IPS-11a (cell line): ENCODE results near the gene ADH1C.
"Not testable (repeated sequence)": the region's sequence is repeated elsewhere in the genome, so short reads cannot be mapped to it uniquely, and the experiment has no call there.

Experiments
- H3K4me3 ChIP-seq: one replicate; pipeline ENCODE4 v1.5.1; 2013; ENCODE audit warnings: low read depth, low read length, control low read depth

The ADH1C gene

DNA sequence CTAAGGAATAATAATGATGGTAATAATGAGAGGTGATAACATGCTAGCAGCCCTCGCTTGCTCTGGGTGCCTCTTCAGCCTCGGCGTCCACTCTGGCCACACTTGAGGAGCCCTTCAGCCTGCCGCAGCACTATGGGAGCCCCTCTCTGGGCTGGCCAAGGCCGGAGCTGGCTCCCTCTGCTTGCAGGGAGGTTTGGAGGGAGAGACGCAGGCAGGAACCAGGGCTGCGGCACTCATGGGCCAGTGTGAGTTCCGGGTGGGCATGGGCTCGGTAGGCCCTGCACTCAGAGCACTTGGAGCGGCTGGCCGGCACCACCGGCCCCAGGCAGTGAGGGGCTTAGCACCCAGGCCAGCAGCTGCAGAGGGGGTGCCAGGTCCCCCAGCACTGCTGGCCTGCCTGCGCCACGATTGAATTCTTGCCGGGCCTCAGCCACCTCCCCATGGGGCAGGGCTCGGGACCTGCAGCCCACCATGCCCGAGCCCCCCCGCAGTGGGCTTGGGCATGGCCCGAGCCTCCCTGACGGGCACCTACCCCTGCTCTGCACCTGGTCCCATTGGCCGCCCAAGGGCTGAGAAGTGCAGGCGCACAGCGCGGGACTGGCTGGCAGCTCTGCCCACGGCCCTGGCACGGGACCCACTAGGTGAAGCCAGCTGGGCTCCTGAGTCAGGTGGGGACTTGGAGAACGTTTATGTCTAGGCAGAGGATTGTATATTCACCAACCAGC, 7.1 kb upstream of the ADH1C start:
- no peak overlapping the region for H3K4me3 ChIP-seq

GRCh38 chr4:99357948-99358347, 5.4 kb upstream of the ADH1C start:
- H3K4me3 ChIP-seq, result no peak overlapping the region

DNA sequence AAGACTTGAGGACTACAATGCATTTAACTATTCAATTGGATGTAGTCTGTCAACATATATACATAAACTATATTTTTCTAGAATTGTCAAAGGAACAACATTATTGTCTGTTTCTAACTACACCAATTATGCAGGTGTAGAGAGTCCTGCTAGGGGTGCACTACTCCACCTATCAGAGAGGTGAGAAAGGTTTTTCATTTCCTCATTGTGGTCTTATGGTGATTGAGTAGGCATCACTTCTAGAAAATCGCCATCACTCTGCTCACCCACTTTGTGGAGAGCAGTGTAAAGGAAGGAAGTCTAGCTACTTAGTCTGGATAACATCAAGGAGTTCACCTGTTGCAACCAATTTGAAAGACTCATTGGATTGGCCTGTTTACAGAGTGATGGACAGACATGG, 4.4 kb upstream of the ADH1C start:
- no peak overlapping the region for H3K4me3 ChIP-seq

GRCh38 chr4:99356149-99356548, 3.6 kb upstream of the ADH1C start:
- H3K4me3 ChIP-seq, result not testable (repeated sequence)

- H3K4me3 ChIP-seq, result no peak overlapping the region
Measured at GRCh38 chr4:99351487-99351886, 1.1 kb downstream of the ADH1C start.

DNA sequence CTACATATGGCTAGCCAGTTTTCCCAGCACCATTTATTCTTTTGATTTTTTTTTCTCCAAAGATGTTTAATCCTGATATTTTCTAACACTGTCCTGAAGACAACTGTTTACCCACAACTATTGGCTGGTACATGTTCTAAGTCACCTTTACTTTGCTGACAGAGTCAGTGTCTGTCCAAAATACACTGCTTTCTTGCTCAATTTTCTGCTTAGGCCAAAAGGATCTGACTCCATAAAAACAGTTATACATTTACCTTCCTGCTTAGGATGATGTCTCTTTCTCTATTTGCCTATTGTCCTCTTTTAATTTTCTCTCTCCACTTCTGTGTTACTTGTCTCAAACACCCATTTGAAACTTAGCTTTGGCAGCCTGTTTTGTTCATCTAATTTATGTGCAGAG, 3.2 kb downstream of the ADH1C start:
- H3K4me3 ChIP-seq, result no peak overlapping the region

GRCh38 chr4:99342624-99343023, 9.9 kb downstream of the ADH1C start:
- not testable (repeated sequence) for H3K4me3 ChIP-seq

DNA sequence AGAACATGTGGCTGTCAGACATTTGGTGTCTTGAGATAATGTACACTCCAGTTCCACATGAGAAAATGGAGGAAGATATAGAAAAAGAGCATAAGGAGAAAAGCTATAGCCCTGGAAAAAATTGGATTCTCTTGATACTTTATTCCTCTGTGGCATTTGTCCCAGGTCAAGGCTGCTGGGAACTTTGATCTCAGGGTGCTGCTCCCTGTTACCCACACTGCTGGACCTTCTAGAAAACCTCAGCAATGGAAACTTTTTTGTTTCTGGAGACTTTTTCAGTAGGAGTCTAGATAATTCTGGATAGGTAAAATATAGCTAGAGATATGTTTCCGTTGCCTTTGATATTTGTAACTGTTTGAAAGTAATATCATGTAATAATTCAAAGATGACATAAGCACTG, 11.1 kb downstream of the ADH1C start:
- H3K4me3 ChIP-seq, result no peak overlapping the region

GRCh38 chr4:99339172-99339571, 13.4 kb downstream of the ADH1C start:
- H3K4me3 ChIP-seq, result no peak overlapping the region

- no peak overlapping the region for H3K4me3 ChIP-seq
Measured at GRCh38 chr4:99336553-99336952, 16.0 kb downstream of the ADH1C start.

DNA sequence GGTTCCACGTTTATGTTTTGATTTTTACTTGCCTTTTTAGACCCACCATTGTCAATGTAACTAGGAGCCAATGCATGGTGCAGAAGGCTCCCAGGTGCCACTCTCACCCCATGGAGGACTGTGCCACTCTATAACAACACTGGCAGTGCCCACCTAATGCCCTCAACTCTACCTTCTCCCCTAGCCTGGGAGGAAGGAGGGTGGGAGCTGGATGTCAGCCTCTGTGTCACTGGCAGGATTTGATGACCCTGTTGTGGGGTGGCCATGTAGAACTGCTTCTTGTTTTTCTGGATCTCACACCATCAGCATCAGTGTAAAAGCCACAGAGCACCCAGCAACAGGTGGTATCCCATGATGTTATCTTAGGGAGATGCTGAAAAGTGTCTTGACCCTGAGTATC, 17.7 kb downstream of the ADH1C start:
- H3K4me3 ChIP-seq, result no peak overlapping the region

DNA sequence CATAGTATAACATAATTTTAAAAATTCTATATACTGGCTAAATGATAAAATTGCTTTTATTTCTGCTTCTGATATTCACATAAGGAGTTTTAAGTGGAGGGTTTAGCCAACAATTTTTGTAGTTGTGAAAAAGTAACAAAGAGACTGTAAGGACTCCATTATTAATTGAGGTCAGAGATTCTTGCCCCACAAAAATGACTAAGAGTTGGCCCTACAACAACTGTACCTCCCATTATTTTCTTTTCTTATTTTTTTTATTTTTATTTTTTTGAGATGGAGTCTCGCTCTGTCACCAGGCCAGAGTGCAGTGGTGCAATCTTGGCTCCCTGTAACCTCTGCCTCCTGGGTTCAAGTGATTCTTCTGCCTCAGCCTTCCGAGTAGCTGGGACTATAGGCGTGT, 21.9 kb downstream of the ADH1C start:
- no peak overlapping the region for H3K4me3 ChIP-seq

GRCh38 chr4:99329876-99330275, 22.7 kb downstream of the ADH1C start:
- no peak overlapping the region for H3K4me3 ChIP-seq

DNA sequence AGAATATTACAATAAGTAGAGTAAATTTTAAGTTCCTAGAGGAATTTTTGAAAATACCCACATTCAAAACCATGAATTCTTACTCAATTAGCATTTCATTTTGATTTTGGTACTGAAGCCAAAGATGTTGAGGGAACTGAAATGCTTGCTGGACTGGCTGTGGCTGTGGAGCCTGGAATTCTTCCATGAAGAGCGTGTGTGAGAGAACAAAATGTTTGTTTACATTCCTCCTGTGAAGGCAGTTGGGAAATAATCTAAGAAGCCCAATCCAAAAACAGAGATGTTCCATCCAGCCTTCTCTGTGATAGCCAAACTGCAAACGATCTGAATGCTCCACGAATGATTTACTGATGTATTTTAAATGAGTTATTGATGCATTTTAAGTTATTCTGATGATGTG, 27.6 kb downstream of the ADH1C start:
- H3K4me3 ChIP-seq, result no peak overlapping the region

GRCh38 chr4:99324361-99324760, 28.2 kb downstream of the ADH1C start:
- H3K4me3 ChIP-seq, result no peak overlapping the region

DNA sequence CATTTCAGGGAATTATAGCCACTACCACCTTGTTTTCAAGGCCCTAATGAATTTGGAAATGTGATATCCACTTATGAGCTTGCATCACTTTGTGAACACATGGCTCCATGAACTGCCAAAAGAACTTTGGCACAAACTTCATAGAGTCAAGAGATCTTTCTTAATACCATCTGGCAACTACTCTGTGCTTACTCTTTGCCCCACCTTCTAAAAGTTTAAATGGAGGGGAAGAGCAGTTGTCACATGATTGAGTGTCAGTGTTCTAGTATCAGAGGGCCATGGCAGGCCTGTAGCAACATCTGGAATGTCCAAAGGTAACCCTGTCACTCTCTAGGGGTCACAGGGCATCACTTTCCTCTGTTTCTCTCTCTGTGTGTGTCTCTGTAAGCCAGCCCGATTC, 28.8 kb downstream of the ADH1C start:
- H3K4me3 ChIP-seq, result no peak overlapping the region

- H3K4me3 ChIP-seq, result no peak within 1 kb of the TSS
Measured at GRCh38 chr4:99321241-99322191, 31.0 kb downstream of the ADH1C start, which contains the start of gene ADH1B. ADH1B (minus strand) TSS chr4:99321401; CDS start chr4:99321331, 70 bp downstream.

- not testable (repeated sequence) for H3K4me3 ChIP-seq
Measured at GRCh38 chr4:99317811-99318210, 34.7 kb downstream of the ADH1C start.

GRCh38 chr4:99317354-99317753, 35.2 kb downstream of the ADH1C start:
- no peak overlapping the region for H3K4me3 ChIP-seq

- no peak overlapping the region for H3K4me3 ChIP-seq
Measured at GRCh38 chr4:99315839-99316238, 36.7 kb downstream of the ADH1C start.

- H3K4me3 ChIP-seq, result no peak overlapping the region
Measured at GRCh38 chr4:99314211-99314610, 38.3 kb downstream of the ADH1C start.

DNA sequence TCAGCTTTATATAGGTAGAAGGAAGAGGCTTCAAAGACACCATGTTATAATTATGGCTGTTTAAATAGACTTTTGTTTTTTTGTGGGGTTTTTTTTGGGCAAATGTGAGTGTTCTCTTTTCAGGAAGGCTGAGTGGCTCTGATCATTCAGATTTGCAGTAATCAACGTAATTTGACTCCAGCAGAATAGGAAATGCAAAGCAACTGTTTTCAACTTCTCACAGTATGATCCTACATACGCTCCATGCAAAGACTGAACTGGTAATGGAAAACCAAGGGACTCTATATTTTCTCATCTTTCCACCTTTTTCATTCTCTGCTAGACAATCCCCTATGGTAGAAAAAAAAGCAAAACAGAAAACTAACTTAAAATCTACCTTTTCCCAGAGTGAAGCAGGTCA, 42.2 kb downstream of the ADH1C start:
- H3K4me3 ChIP-seq, result no peak overlapping the region
